ENCODE data around the gene PKP3.

DNA sequence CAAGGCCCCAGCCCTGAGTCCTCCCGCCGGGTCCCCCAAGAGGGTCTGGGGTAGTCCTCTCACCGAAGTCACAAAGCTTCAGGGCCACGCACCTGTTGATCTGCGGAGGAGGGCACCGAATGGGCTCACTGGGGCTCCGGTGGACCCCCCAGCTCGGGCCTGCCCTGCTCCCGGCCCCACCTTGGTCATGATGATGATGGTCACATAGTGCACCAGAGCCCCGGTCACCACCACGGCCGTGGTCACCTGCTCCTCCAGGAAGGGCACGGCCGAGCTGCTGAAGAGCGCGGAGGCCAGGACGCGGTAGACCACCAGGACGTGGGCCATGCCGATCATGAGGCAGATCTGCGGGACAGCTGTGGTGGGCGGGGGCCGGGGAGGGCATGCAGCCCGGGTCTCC, 34.3 kb downstream of the PKP3 start:
- TF ChIP-seq, protein P1, sequence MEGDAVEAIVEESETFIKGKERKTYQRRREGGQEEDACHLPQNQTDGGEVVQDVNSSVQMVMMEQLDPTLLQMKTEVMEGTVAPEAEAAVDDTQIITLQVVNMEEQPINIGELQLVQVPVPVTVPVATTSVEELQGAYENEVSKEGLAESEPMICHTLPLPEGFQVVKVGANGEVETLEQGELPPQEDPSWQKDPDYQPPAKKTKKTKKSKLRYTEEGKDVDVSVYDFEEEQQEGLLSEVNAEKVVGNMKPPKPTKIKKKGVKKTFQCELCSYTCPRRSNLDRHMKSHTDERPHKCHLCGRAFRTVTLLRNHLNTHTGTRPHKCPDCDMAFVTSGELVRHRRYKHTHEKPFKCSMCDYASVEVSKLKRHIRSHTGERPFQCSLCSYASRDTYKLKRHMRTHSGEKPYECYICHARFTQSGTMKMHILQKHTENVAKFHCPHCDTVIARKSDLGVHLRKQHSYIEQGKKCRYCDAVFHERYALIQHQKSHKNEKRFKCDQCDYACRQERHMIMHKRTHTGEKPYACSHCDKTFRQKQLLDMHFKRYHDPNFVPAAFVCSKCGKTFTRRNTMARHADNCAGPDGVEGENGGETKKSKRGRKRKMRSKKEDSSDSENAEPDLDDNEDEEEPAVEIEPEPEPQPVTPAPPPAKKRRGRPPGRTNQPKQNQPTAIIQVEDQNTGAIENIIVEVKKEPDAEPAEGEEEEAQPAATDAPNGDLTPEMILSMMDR (IDR thresholded peaks at IDR 0.05; ENCODE audit: borderline replicate concordance, extremely low read depth, low read length, poor library complexity, severe bottlenecking) = no peak
- TF ChIP-seq EZH2 (IDR thresholded peaks at IDR 0.05; ENCODE audit: borderline replicate concordance, low read depth, low read length, severe bottlenecking) = no peak

All from DND-41 (cell line).